ENCODE results near the gene TTC34.

Gene TTC34

GRCh38 chr1:2587071-2587859 is 214.2 kb downstream of the TTC34 start:
- no peak for DNase-seq

- peak; percentile 99 for DNase-seq
Observed at GRCh38 chr1:2586154-2587070, 215.1 kb downstream of the TTC34 start, which contains the start of gene PRXL2B. Gene PRXL2B (plus strand): TSS chr1:2586777. CDS start chr1:2586886, 109 bp downstream.
